Panc1 (cell line): Measurements from ENCODE around the gene CCDC148. TPM values are rescaled to one million over a fixed set of nuclear protein-coding genes. Genes with fewer than 3 reads are reported as not detected.

Source experiments
- ATAC-seq: fragments of 200-7000 bp; cut with Tn5 transposase; 2 replicates; pipeline ENCODE4 v1.9.1; 2020; ENCODE audit warnings: mild to moderate bottlenecking, moderate library complexity
- BruUV-seq: library from RNA; stranded (reverse); fragments of 400-500 nt; replicated peaks from 2 replicates; lab custom pipeline; 2021; lab: Mats Ljungman, UMichigan
- CTCF ChIA-PET: fragments of 300-600 bp; sonication (Branson Sonifier 250); formaldehyde crosslinking; loops from one replicate; lab custom pipeline; 2022; ENCODE audit warnings: antibody characterized with exemption; lab: Charles Lee
- POLR2A ChIA-PET: fragments of 300-600 bp; sonication (Branson Sonifier 250); formaldehyde crosslinking; loops from one replicate; lab custom pipeline; 2022; ENCODE audit warnings: antibody characterized with exemption; lab: Charles Lee
- DNase-seq: peaks from one replicate; pipeline ENCODE4 v3.0.0-alpha.2; 2010; ENCODE audit warnings: low read depth, low spot score
- H3K27ac ChIP-seq: 2 replicates; pipeline ENCODE4 v1.5.1; 2011; ENCODE audit warnings: mild to moderate bottlenecking, low read length, inconsistent platforms
- H3K27me3 ChIP-seq: fragments of 200-500 bp; sonication (Bioruptor generic); 2 replicates; pipeline ENCODE4 v1.6.0; 2014; ENCODE audit warnings: low read length, inconsistent platforms; ENCODE audit not compliant: control insufficient read depth, insufficient read depth
- H3K36me3 ChIP-seq: fragments of 200-500 bp; sonication (Bioruptor generic); 2 replicates; pipeline ENCODE4 v1.5.1; 2014; ENCODE audit warnings: inconsistent platforms, mild to moderate bottlenecking, low read length, moderate library complexity; ENCODE audit not compliant: control insufficient read depth, insufficient read depth
- H3K4me1 ChIP-seq: 2 replicates; pipeline ENCODE4 v1.5.1; 2011; ENCODE audit warnings: inconsistent platforms, mild to moderate bottlenecking, low read length, moderate library complexity; ENCODE audit not compliant: control insufficient read depth, insufficient read depth
- H3K4me3 ChIP-seq, 2 experiments: 2 replicates each; pipeline ENCODE4 v1.5.1; 2011 to 2012; ENCODE audit warnings: low read depth in 2 of 2, low read length in 2 of 2, mild to moderate bottlenecking in 2 of 2, inconsistent platforms in 1 of 2, moderate library complexity in 1 of 2
- H3K9me3 ChIP-seq: fragments of 200-500 bp; sonication (Bioruptor generic); 2 replicates; pipeline ENCODE4 v1.5.1; 2014; ENCODE audit warnings: low read depth, mild to moderate bottlenecking, inconsistent platforms, low read length, moderate library complexity; ENCODE audit not compliant: control insufficient read depth, insufficient read depth
- CTCF ChIP-seq: fragments of 450-650 bp; IDR thresholded peaks from 2 replicates; pipeline ENCODE4 v1.5.1; 2017; ENCODE audit warnings: mild to moderate bottlenecking
- POLR2AphosphoS5 ChIP-seq: IDR thresholded peaks from 2 replicates; pipeline ENCODE4 v1.6.1; 2012; ENCODE audit warnings: mild to moderate bottlenecking, low read depth, low read length, moderate library complexity
- REST ChIP-seq, 2 experiments: IDR thresholded peaks; 2 replicates each; pipeline ENCODE4 v1.6.1; 2011 to 2012; ENCODE audit warnings: low read depth in 2 of 2, control low read depth in 1 of 2, low read length in 1 of 2, mild to moderate bottlenecking in 1 of 2, moderate library complexity in 1 of 2; ENCODE audit not compliant: insufficient read depth in 1 of 2
- SIN3A ChIP-seq: IDR thresholded peaks from 2 replicates; pipeline ENCODE4 v1.6.1; 2012; ENCODE audit warnings: low read depth, mild to moderate bottlenecking, low read length, moderate library complexity, borderline replicate concordance; ENCODE audit not compliant: insufficient read depth
- TCF7L2 ChIP-seq: IDR thresholded peaks from 2 replicates; pipeline ENCODE4 v1.6.1; 2011; ENCODE audit warnings: mild to moderate bottlenecking, low read depth, low read length, inconsistent platforms
- in situ Hi-C: cut with HindIII; loops from 2 replicates; pipeline ENCODE4 v1.10.0; 2016; ENCODE audit warnings: low sequenced_read_pairs, low pct_unique_long_range_greater_than_20kb
- intact Hi-C: fragments of 100-400 bp; cut with micrococcal nuclease; formaldehyde crosslinking; loops from one replicate; pipeline ENCODE4 v1.10.0; 2022; ENCODE audit not compliant: unreplicated experiment
- total RNA-seq: library from RNA; stranded (reverse); gene quantifications from one replicate; pipeline ENCODE4 v1.2.1, GENCODE V29; 2021; ENCODE audit not compliant: unreplicated experiment

Gene CCDC148
- total RNA-seq, 1 experiment from 2014 or later, result 0.92 TPM

DNA sequence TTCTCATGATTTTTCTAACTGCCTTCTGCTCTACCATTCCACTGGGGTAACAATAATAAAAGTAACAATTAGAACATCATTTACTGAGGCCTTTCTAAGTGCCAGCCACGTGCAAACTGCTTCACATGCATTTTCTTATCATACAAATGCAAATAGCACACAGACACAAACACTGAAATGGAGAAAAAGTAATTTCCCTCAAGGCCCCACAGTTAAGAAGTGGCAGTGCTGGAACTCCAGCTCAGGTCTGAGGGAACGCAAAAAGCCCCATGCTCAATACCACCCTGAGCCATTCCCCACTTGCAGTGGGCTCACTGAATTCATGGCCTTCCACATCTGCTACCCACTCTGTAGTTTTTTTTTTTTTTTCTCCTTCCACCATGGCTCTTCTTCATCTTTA lies 214.3 kb downstream of the CCDC148 start:
- Histone ChIP-seq H3K27me3 (peaks cover 6% of the 10 kb centered on the region; the same call in 1 of the 2 replicates), H3K4me1 (no peaks in the 10 kb centered on the region), H3K9me3 (no peaks in the 10 kb centered on the region), H3K36me3 (no peaks in the 10 kb centered on the region), H3K27ac (no peak overlapping the region), H3K4me3 (no peak overlapping the region)
- DNase-seq, result no peak
- CTCF ChIA-PET, result no interaction called here
- POLR2A ChIA-PET, result no interaction called here
- ATAC-seq, result no peak
- intact Hi-C loops, result no loop called here
- no TSS peak for BruUV-seq
- in situ Hi-C loops, result no loop called here
- no peak for TF ChIP-seq REST (IDR thresholded peaks at IDR 0.05; ENCODE audit: insufficient read depth in 1 of 2, low read depth in 2 of 2, low read length in 1 of 2)
- TF ChIP-seq TCF7L2, result no peak
- TF ChIP-seq POLR2AphosphoS5, result no peak
- TF ChIP-seq CTCF, result no peak
- TF ChIP-seq SIN3A, result no peak

DNA sequence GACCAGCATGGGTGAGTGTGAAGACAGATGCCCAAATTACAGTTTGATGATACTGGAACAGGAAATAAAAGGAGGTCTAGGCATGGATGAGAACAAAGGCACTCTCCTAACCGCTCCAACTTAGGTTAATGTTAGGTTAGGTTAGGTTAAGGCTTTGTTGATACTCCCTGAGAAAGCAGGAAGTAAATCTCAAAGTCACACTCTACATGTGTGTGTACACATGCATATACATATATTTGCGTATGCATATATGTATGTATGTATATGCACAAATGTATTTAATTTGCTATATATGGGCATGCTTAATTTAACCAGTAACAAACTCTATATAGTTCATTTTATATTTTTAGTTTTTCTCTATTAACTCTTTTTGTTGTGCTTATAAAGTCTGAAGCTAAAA lies 215.6 kb downstream of the CCDC148 start:
- POLR2A ChIA-PET, result no interaction called here
- intact Hi-C loops (no loop called here), in situ Hi-C loops (no loop called here)
- TF ChIP-seq SIN3A, result no peak
- no peak for TF ChIP-seq TCF7L2
- TF ChIP-seq POLR2AphosphoS5, result no peak
- no peak for TF ChIP-seq CTCF
- TF ChIP-seq REST (IDR thresholded peaks at IDR 0.05; ENCODE audit: insufficient read depth in 1 of 2, low read depth in 2 of 2, low read length in 1 of 2), result no peak
- H3K36me3 ChIP-seq, result no peaks in the 10 kb centered on the region
- H3K27me3 ChIP-seq, result peaks cover 8% of the 10 kb centered on the region
- ATAC-seq (no peak), DNase-seq (no peak)
- no peaks in the 10 kb centered on the region for H3K4me1 ChIP-seq
- H3K4me3 ChIP-seq, result no peak overlapping the region
- no peaks in the 10 kb centered on the region for H3K9me3 ChIP-seq
- CTCF ChIA-PET, result no interaction called here
- BruUV-seq, result no TSS peak
- H3K27ac ChIP-seq, result no peak overlapping the region
